K562 (cell line): ENCODE measurements around the gene LRRC10B. TPM values are rescaled to one million over a fixed set of nuclear protein-coding genes. Genes with fewer than 3 reads are reported as not detected.
"Not testable (repeated sequence)": the region's sequence is repeated elsewhere in the genome, so short reads cannot be mapped to it uniquely, and the experiment has no call there.

Source experiments
- ATAC-seq: fragments of 200-7000 bp; cut with Tn5 transposase; 3 replicates; pipeline ENCODE4 v1.9.1; 2020; ENCODE audit warnings: moderate library complexity
- BruUV-seq: library from RNA; stranded (reverse); fragments of 400-500 nt; replicated peaks from 2 replicates; lab custom pipeline; 2021; lab: Mats Ljungman, UMichigan
- CTCF ChIA-PET: fragments of 300-600 bp; formaldehyde crosslinking; extraction: SDS; loops from one replicate; lab custom pipeline; 2021; ENCODE audit warnings: low intra/inter-chr PET ratio; lab: Yijun Ruan, JAX
- POLR2A ChIA-PET: fragments of 300-600, 350-650 bp; sonication (Branson Sonifier 250); formaldehyde crosslinking; extraction: SDS; loops from one replicate; lab custom pipeline; 2021; ENCODE audit warnings: antibody characterized with exemption, inconsistent platforms; lab: Yijun Ruan, JAX
- DNase-seq, 4 experiments: peaks; one replicate each; pipeline versions ENCODE4 v3.0.0 to v3.0.0-alpha.2; 2011 to 2018; ENCODE audit warnings: low spot score in 3 of 4, mixed read lengths in 3 of 4; ENCODE audit errors: extremely low read depth in 1 of 4
- FAIRE-seq: peaks from 2 replicates; lab custom pipeline; 2011; peaks lifted over from hg19 to GRCh38; lab: Jason Lieb, UNC
- H2AFZ ChIP-seq: 2 replicates; pipeline ENCODE4 v1.6.0; 2011; ENCODE audit warnings: low read depth, low read length, control low read depth, inconsistent platforms
- H3K27ac ChIP-seq: fragments of 200-600 bp; 3 replicates; pipeline ENCODE4 v1.8.0; 2011; ENCODE audit warnings: low read depth, mild to moderate bottlenecking, control low read depth, inconsistent platforms, low read length, moderate library complexity, mixed read lengths; ENCODE audit errors: extremely low read depth
- H3K27me3 ChIP-seq, 2 experiments: fragments of 300-600 bp in 1 of 2; 2 replicates in 1 of 2; 3 replicates in 1 of 2; pipeline versions ENCODE4 v1.6.0 to v1.8.0; 2011; ENCODE audit warnings: inconsistent platforms in 2 of 2, low read length in 2 of 2, mild to moderate bottlenecking in 1 of 2, mixed read lengths in 1 of 2, moderate library complexity in 1 of 2; ENCODE audit not compliant: control insufficient read depth in 2 of 2, insufficient read depth in 2 of 2
- H3K36me3 ChIP-seq: fragments of 300-600 bp; 3 replicates; pipeline ENCODE4 v1.8.0; 2011; ENCODE audit warnings: mild to moderate bottlenecking, low read length, inconsistent platforms; ENCODE audit not compliant: control insufficient read depth, insufficient read depth
- H3K4me1 ChIP-seq, 2 experiments: fragments of 200-600 bp in 1 of 2; replicated peaks in 1 of 2; 2 replicates in 1 of 2; 3 replicates in 1 of 2; pipeline versions ENCODE4 v1.5.1 to v1.8.0; 2011; ENCODE audit warnings: inconsistent platforms in 2 of 2, low read length in 2 of 2, mild to moderate bottlenecking in 1 of 2, mixed read lengths in 1 of 2, moderate library complexity in 1 of 2; ENCODE audit not compliant: control insufficient read depth in 2 of 2, insufficient read depth in 2 of 2
- H3K4me2 ChIP-seq: 2 replicates; pipeline ENCODE4 v1.6.1; 2011; ENCODE audit warnings: low read length, control low read depth, inconsistent platforms, mixed read lengths; ENCODE audit not compliant: insufficient read depth
- H3K4me3 ChIP-seq: fragments of 200-600 bp; sonication (generic), shearing (Covaris generic); 2 replicates; pipeline ENCODE4 v1.5.1; 2016; ENCODE audit warnings: control low read depth, inconsistent platforms
- H3K79me2 ChIP-seq: fragments of 200-600 bp; 3 replicates; pipeline ENCODE4 v1.8.0; 2011; ENCODE audit warnings: low read length, inconsistent platforms; ENCODE audit not compliant: control insufficient read depth, insufficient read depth
- H3K9ac ChIP-seq, 2 experiments: 2 replicates each; pipeline versions ENCODE4 v1.6.0 to v1.6.1; 2011; ENCODE audit warnings: low read depth in 2 of 2, low read length in 2 of 2, control low read depth in 1 of 2, inconsistent platforms in 1 of 2, mild to moderate bottlenecking in 1 of 2, mixed read lengths in 1 of 2; ENCODE audit not compliant: insufficient read depth in 1 of 2
- H3K9me1 ChIP-seq: one replicate; pipeline ENCODE4 v1.6.0; 2011; ENCODE audit warnings: inconsistent platforms, mild to moderate bottlenecking, low read length, moderate library complexity; ENCODE audit not compliant: control insufficient read depth, insufficient read depth
- H3K9me3 ChIP-seq: replicated peaks from 2 replicates; pipeline ENCODE4 v1.5.1; 2011; ENCODE audit warnings: low read depth, low read length, inconsistent platforms; ENCODE audit not compliant: control insufficient read depth, insufficient read depth
- H4K20me1 ChIP-seq: replicated peaks from 2 replicates; pipeline ENCODE4 v1.6.1; 2011; ENCODE audit warnings: low read length, inconsistent platforms, mixed read lengths; ENCODE audit not compliant: control insufficient read depth, insufficient read depth
- HNRNPH1 ChIP-seq: fragments of 200-400 bp; formaldehyde crosslinking; optimal IDR thresholded peaks from 2 replicates; pipeline ENCODE3; 2017; ENCODE audit warnings: low read depth, mild to moderate bottlenecking, low read length, moderate library complexity
- NCOR1 ChIP-seq: fragments of 450-650 bp; IDR thresholded peaks from 2 replicates; pipeline ENCODE4 v1.6.1; 2016; ENCODE audit warnings: mild to moderate bottlenecking, moderate library complexity
- NR2C1 ChIP-seq, 2 experiments: fragments of 450-650 bp; IDR thresholded peaks; 2 replicates each; pipeline ENCODE4 v1.6.1; 2017; ENCODE audit warnings: mild to moderate bottlenecking in 2 of 2, antibody characterized with exemption in 1 of 2, inconsistent platforms in 1 of 2, missing compliant biosample characterization in 1 of 2, missing genetic modification characterization in 1 of 2
- SMARCE1 ChIP-seq: fragments of 450-650 bp; IDR thresholded peaks from 2 replicates; pipeline ENCODE4 v1.7.1; 2016; ENCODE audit warnings: mild to moderate bottlenecking
- ZKSCAN8 ChIP-seq: fragments of 200-800 bp; sonication (Bioruptor generic); IDR thresholded peaks from 2 replicates; pipeline ENCODE4 v1.6.1; 2016; ENCODE audit warnings: missing genetic modification characterization, missing compliant biosample characterization
- ZNF431 ChIP-seq: sonication (generic); formaldehyde crosslinking; IDR thresholded peaks from 2 replicates; pipeline ENCODE4 v1.8.0; 2022; ENCODE audit warnings: mild to moderate bottlenecking, missing genetic modification reagents
- ZNF551 ChIP-seq: fragments of 250-450 bp; sonication (Bioruptor Pico); IDR thresholded peaks from 2 replicates; pipeline ENCODE4 v1.5.0; 2021; ENCODE audit warnings: mild to moderate bottlenecking, moderate library complexity
- WGBS: fragments of 100-300 bp; shearing (Covaris generic); methylation state at CpG from one replicate; pipeline ENCODE4 v1.1.6; 2016; ENCODE audit warnings: low coverage, mixed read lengths; ENCODE audit not compliant: insufficient coverage; ENCODE audit errors: missing lambda C conversion rate; 5-methylcytosine and 5-hydroxymethylcytosine counted together
- in situ Hi-C: fragments of 300-500 bp; cut with MboI; formaldehyde crosslinking; loops from 4 replicates; pipeline ENCODE4 v1.15.0; 2018; ENCODE audit warnings: inconsistent platforms, mixed read lengths
- intact Hi-C: fragments of 100-400 bp; cut with micrococcal nuclease; formaldehyde crosslinking; loops from 2 replicates; pipeline ENCODE4 v1.14.2; 2022
- polyA plus RNA-seq, 8 experiments: library from polyadenylated mRNA; depleted of rRNA in 4 of 8; stranded (reverse) in 5 of 8; unstranded in 3 of 8; fragments of >200 nt; fragmentation: Nextera tagmentation in 2 of 8; fragmentation: Illumina TruSeq in 1 of 8; extraction: Ambion mirVana in 2 of 8; extraction: Trizol in 1 of 8; gene quantifications; 2 replicates each; pipeline versions ENCODE4 v1.2.1 to v1.2.3, GENCODE V29; 2011 to 2014; ENCODE audit warnings: inconsistent platforms in 1 of 8, missing spikeins in 1 of 8
- total RNA-seq, 7 experiments: library from RNA; depleted of rRNA in 6 of 7; stranded (reverse); fragments of >200 nt in 6 of 7; fragmentation: Illumina TruSeq in 2 of 7; extraction: Trizol in 2 of 7; gene quantifications; 2 replicates each; pipeline versions ENCODE4 v1.2.1 to v1.2.3, GENCODE V29; 2011 to 2021; ENCODE audit warnings: low replicate concordance in 1 of 7
- TF ChIP-seq, protein P1 (sequence below): fragments of 450-650 bp; formaldehyde crosslinking; IDR thresholded peaks from 2 replicates; pipeline ENCODE4 v1.4.0; 2020; ENCODE audit warnings: mild to moderate bottlenecking, mixed read lengths
- TF ChIP-seq, protein P2 (sequence below): fragments of 250-450 bp; sonication (Bioruptor Pico); IDR thresholded peaks from 2 replicates; pipeline ENCODE4 v1.5.0; 2020; ENCODE audit warnings: mild to moderate bottlenecking
- TF ChIP-seq, protein P3 (sequence below): fragments of 250-450 bp; sonication (Bioruptor Pico); IDR thresholded peaks from 2 replicates; pipeline ENCODE4 v1.4.0; 2020; ENCODE audit warnings: mild to moderate bottlenecking

LRRC10B gene
- total and polyA plus RNA-seq, 9 of the 15 experiments (the other 6 are each of a cell fraction or from before 2014, with no cell fraction given): 0.11 TPM; not detected in 8

- H3K4me3 ChIP-seq, H3K36me3 ChIP-seq, POLR2A ChIA-PET, intact Hi-C loops, H3K9ac ChIP-seq, H3K9me3 ChIP-seq, H3K27ac ChIP-seq, ATAC-seq, H3K27me3 ChIP-seq, FAIRE-seq, H4K20me1 ChIP-seq, H3K4me2 ChIP-seq, H3K79me2 ChIP-seq, DNase-seq, H3K9me1 ChIP-seq, BruUV-seq, in situ Hi-C loops, H3K4me1 ChIP-seq, H2AFZ ChIP-seq, CTCF ChIA-PET: not testable (repeated sequence)
- 44% methylated on average over 6 of the region's 6 CpGs for WGBS
- 0 out of 2 replicates have a peak, but pooled peaks have one; percentile 48 for TF ChIP-seq ZNF431 (CRISPR knock-in tag)
- TF ChIP-seq, all 486 proteins: peak for 1; not testable (repeated sequence) for 485
Observed at GRCh38 chr11:61467602-61468001, 40.9 kb upstream of the LRRC10B start.

DNA sequence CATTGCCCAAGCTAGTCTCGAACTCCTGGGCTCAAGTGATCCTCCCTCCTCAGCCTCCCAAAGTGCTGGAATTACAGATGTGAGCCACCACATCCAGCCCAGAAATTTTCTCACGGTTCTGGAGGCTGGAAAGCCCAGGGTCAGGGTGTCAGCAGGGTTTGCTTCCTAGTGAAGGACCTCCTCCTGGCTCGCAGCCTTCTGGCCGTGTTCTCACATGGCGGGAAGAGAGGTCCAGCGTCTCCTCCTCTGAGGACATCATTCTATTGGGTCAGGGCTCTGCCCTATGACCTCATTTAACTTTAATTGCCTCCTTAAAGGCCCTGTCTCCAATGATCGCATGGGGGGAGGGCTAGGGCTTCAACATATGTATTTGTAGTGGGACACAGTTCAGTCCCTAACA lies 40.5 kb upstream of the LRRC10B start:
- H3K27me3 ChIP-seq: no peaks in the 10 kb centered on the region
- H2AFZ ChIP-seq: no peak overlapping the region
- no peak overlapping the region for H3K27ac ChIP-seq
- no peaks in the 10 kb centered on the region for H3K4me1 ChIP-seq
- H3K4me3 ChIP-seq: no peak overlapping the region
- ATAC-seq (no peak), DNase-seq (no peak), FAIRE-seq (no peak)
- H3K79me2 ChIP-seq: no peaks in the 10 kb centered on the region
- POLR2A ChIA-PET: no interaction called here
- BruUV-seq: no TSS peak
- no peaks in the 10 kb centered on the region for H3K9me3 ChIP-seq
- no peaks in the 10 kb centered on the region for H3K36me3 ChIP-seq
- H4K20me1 ChIP-seq: no peaks in the 10 kb centered on the region
- CTCF ChIA-PET: no interaction called here
- in situ Hi-C loops (no loop called here), intact Hi-C loops (no loop called here)
- no peaks in the 10 kb centered on the region for H3K9me1 ChIP-seq
- TF ChIP-seq NR2C1 (IDR thresholded peaks at IDR 0.05) (no peak), NR2C1 (tag; IDR thresholded peaks at IDR 0.05) (no peak), ZKSCAN8 (CRISPR knock-in tag) (no peak), HNRNPH1 (no peak), NCOR1 (no peak), SMARCE1 (no peak), ZNF551 (no peak)
- TF ChIP-seq, protein P1, sequence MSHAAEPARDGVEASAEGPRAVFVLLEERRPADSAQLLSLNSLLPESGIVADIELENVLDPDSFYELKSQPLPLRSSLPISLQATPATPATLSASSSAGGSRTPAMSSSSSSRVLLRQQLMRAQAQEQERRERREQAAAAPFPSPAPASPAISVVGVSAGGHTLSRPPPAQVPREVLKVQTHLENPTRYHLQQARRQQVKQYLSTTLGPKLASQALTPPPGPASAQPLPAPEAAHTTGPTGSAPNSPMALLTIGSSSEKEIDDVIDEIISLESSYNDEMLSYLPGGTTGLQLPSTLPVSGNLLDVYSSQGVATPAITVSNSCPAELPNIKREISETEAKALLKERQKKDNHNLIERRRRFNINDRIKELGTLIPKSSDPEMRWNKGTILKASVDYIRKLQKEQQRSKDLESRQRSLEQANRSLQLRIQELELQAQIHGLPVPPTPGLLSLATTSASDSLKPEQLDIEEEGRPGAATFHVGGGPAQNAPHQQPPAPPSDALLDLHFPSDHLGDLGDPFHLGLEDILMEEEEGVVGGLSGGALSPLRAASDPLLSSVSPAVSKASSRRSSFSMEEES (CRISPR knock-in tag): no peak
- TF ChIP-seq, protein P2, sequence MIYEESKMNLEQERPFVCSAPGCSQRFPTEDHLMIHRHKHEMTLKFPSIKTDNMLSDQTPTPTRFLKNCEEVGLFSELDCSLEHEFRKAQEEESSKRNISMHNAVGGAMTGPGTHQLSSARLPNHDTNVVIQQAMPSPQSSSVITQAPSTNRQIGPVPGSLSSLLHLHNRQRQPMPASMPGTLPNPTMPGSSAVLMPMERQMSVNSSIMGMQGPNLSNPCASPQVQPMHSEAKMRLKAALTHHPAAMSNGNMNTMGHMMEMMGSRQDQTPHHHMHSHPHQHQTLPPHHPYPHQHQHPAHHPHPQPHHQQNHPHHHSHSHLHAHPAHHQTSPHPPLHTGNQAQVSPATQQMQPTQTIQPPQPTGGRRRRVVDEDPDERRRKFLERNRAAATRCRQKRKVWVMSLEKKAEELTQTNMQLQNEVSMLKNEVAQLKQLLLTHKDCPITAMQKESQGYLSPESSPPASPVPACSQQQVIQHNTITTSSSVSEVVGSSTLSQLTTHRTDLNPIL (CRISPR knock-in tag): no peak
- TF ChIP-seq, protein P3, sequence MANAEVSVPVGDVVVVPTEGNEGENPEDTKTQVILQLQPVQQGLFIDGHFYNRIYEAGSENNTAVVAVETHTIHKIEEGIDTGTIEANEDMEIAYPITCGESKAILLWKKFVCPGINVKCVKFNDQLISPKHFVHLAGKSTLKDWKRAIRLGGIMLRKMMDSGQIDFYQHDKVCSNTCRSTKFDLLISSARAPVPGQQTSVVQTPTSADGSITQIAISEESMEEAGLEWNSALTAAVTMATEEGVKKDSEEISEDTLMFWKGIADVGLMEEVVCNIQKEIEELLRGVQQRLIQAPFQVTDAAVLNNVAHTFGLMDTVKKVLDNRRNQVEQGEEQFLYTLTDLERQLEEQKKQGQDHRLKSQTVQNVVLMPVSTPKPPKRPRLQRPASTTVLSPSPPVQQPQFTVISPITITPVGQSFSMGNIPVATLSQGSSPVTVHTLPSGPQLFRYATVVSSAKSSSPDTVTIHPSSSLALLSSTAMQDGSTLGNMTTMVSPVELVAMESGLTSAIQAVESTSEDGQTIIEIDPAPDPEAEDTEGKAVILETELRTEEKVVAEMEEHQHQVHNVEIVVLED (CRISPR knock-in tag): no peak
- 52% methylated on average over 7 of the region's 7 CpGs for WGBS
- no peak overlapping the region for H3K9ac ChIP-seq
- H3K4me2 ChIP-seq: no peak overlapping the region
